CD8-positive, alpha-beta memory T cell (primary cell): Measurements from ENCODE around the gene AMT. TPM values are rescaled to one million over a fixed set of nuclear protein-coding genes. Genes with fewer than 3 reads are reported as not detected.

Experiments
- CTCF ChIA-PET: fragments of 350-600 bp; sonication (Branson Sonifier 250); formaldehyde crosslinking; loops from one replicate; lab custom pipeline; 2021; ENCODE audit warnings: antibody characterized with exemption; lab: Charles Lee
- POLR2A ChIA-PET: fragments of 350-600 bp; sonication (Branson Sonifier 250); formaldehyde crosslinking; loops from one replicate; lab custom pipeline; 2021; ENCODE audit warnings: antibody characterized with exemption; lab: Charles Lee
- DNase-seq, 5 donors: peaks; one replicate each; pipeline versions ENCODE4 v3.0.0 to v3.0.0-alpha.2; 2020 to 2022; ENCODE audit warnings: mixed read lengths in 1 of 5
- H3K27ac ChIP-seq: one replicate; pipeline ENCODE4 v1.7.0; 2013; ENCODE audit warnings: low read depth, mild to moderate bottlenecking, low read length, moderate library complexity
- H3K27me3 ChIP-seq: 2 replicates; pipeline ENCODE4 v1.7.0; 2013; ENCODE audit warnings: low read length, mild to moderate bottlenecking; ENCODE audit not compliant: insufficient read depth, poor library complexity, severe bottlenecking
- H3K36me3 ChIP-seq: 2 replicates; pipeline ENCODE4 v1.7.0; 2013; ENCODE audit warnings: mild to moderate bottlenecking, low read length, moderate library complexity; ENCODE audit not compliant: insufficient read depth
- H3K4me1 ChIP-seq: 2 replicates; pipeline ENCODE4 v1.7.0; 2013; ENCODE audit warnings: mild to moderate bottlenecking, low read length, moderate library complexity; ENCODE audit not compliant: insufficient read depth
- H3K4me3 ChIP-seq: 2 replicates; pipeline ENCODE4 v1.7.0; 2013; ENCODE audit warnings: mild to moderate bottlenecking, low read length
- H3K9me3 ChIP-seq: 2 replicates; pipeline ENCODE4 v1.7.0; 2013; ENCODE audit warnings: mild to moderate bottlenecking, low read length
- H3K27ac Mint-ChIP-seq, 8 donors: one replicate each; pipeline ENCODE4 v1.8.0; 2020 to 2021; ENCODE audit warnings: mixed read lengths in 8 of 8, mild to moderate bottlenecking in 6 of 8, inconsistent platforms in 3 of 8, moderate library complexity in 3 of 8
- H3K27me3 Mint-ChIP-seq, 2 donors: one replicate each; pipeline ENCODE4 v1.8.0; 2020 to 2021; ENCODE audit warnings: mixed read lengths in 2 of 2, mild to moderate bottlenecking in 1 of 2, moderate library complexity in 1 of 2
- H3K36me3 Mint-ChIP-seq, 3 donors: one replicate each; pipeline ENCODE4 v1.8.0; 2020 to 2021; ENCODE audit warnings: mixed read lengths in 3 of 3, inconsistent platforms in 1 of 3, mild to moderate bottlenecking in 1 of 3
- H3K4me1 Mint-ChIP-seq, 3 donors: one replicate each; pipeline ENCODE4 v1.8.0; 2020 to 2021; ENCODE audit warnings: mixed read lengths in 3 of 3, inconsistent platforms in 1 of 3, mild to moderate bottlenecking in 1 of 3
- H3K4me3 Mint-ChIP-seq, 7 donors: one replicate each; pipeline ENCODE4 v1.8.0; 2020 to 2021; ENCODE audit warnings: mixed read lengths in 7 of 7, mild to moderate bottlenecking in 6 of 7, moderate library complexity in 4 of 7, inconsistent platforms in 2 of 7
- H3K9me3 Mint-ChIP-seq, 5 donors: one replicate each; pipeline ENCODE4 v1.8.0; 2020 to 2022; ENCODE audit warnings: mixed read lengths in 5 of 5, mild to moderate bottlenecking in 3 of 5, moderate library complexity in 2 of 5, inconsistent platforms in 1 of 5
- polyA plus RNA-seq: library from polyadenylated mRNA; unstranded; fragments of 300-500 nt; fragmentation: Illumina TruSeq; gene quantifications from one replicate; pipeline ENCODE4 v1.2.3, GENCODE V29; 2021
- total RNA-seq, 2 experiments: library from RNA; stranded (reverse); gene quantifications; one replicate each; pipeline ENCODE4 v1.2.3, GENCODE V29; 2021

The AMT gene
- total and polyA plus RNA-seq, 3 experiments from 2014 or later: 0.62 to 1.6 (median 1.3) TPM

DNA sequence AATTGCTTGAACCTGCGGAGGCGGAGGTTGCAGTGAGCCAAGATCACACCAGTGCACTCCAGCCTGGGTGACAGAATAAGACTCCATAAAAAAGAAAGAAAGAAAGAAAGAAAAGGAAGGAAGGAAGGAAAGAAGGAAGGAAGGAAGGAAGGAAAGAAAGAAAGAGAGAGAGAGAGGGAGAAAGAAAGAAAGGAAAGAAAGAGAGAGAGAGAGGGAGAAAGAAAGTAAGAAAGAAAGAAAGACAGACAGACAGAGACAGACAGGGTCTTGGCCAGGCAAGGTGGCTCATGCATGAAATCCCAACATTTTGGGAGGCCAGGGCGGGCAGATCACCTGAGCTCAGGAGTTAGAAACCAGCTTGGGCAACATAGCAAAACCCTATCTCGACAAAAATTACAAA, 31.3 kb upstream of the AMT start:
- CTCF ChIA-PET: interaction anchor here (0.9 to 2.6 kb wide), 3 partner anchors 14 to 114 kb away, joined by 4 to 11 read pairs (median 4); partner anchors contain the start of gene USP4
- no peaks in the 10 kb centered on the region for H3K27me3 ChIP-seq
- no peak overlapping the region for H3K27ac ChIP-seq
- no peak for DNase-seq
- Mint-ChIP-seq H3K4me1 (peaks cover 4 to 5% (median 4%) of the 10 kb centered on the region in 3 donors), H3K4me3 (no peak overlapping the region), H3K9me3 (no peaks in the 10 kb centered on the region), H3K36me3 (no peaks in the 10 kb centered on the region), H3K27me3 (no peaks in the 10 kb centered on the region), H3K27ac (peak overlapping the region in 1 of 8 donors; percentile 4)
- no peaks in the 10 kb centered on the region for H3K4me1 ChIP-seq
- no peak overlapping the region for H3K4me3 ChIP-seq
- H3K9me3 ChIP-seq: no peaks in the 10 kb centered on the region
- POLR2A ChIA-PET: interaction anchor here (0.9 kb wide), 1 partner anchor 16 kb away, joined by 4 read pairs; no protein-coding TSS in a partner anchor
- H3K36me3 ChIP-seq: no peaks in the 10 kb centered on the region

DNA sequence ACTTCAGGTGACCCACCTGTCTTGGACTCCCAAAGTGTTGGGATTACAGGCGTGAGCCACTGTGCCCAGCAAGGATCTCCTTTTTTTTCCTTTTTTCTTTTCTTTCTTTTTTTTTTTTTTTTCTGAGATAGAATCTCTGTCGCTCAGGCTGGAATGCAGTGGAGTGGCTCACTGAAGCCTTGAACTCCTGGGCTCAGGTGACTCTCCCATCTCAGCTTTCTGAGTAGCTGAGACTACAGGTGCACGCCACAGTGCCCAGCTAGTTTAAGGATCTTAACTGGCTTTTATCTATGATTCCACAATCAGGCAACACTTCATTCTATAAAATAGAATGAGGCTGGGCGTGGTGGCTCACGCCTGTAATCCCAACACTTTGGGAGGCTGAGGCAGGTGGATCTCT, 23.1 kb upstream of the AMT start:
- H3K36me3 Mint-ChIP-seq: no peaks in the 10 kb centered on the region
- H3K4me3 Mint-ChIP-seq: no peak overlapping the region
- no peaks in the 10 kb centered on the region for H3K27me3 ChIP-seq
- H3K4me1 ChIP-seq: peaks cover 20% of the 10 kb centered on the region
- H3K4me1 Mint-ChIP-seq: peaks cover 10 to 18% (median 12%) of the 10 kb centered on the region in 3 donors
- H3K9me3 Mint-ChIP-seq: no peaks in the 10 kb centered on the region
- H3K4me3 ChIP-seq: no peak overlapping the region
- no peaks in the 10 kb centered on the region for H3K9me3 ChIP-seq
- POLR2A ChIA-PET: interaction anchor here (0.6 kb wide), 1 partner anchor 304 kb away, joined by 6 read pairs; no protein-coding TSS in a partner anchor
- H3K36me3 ChIP-seq: no peaks in the 10 kb centered on the region
- H3K27me3 Mint-ChIP-seq: no peaks in the 10 kb centered on the region
- H3K27ac Mint-ChIP-seq: peak overlapping the region in 3 of 8 donors; percentile 35 to 95 (median 60)
- CTCF ChIA-PET: interaction anchor here (0.6 to 3.1 kb wide), 5 partner anchors 30 to 274 kb away, joined by 3 to 27 read pairs (median 4); partner anchors contain the start of genes KLHDC8B and USP4
- DNase-seq: no peak
- H3K27ac ChIP-seq: no peak overlapping the region

DNA sequence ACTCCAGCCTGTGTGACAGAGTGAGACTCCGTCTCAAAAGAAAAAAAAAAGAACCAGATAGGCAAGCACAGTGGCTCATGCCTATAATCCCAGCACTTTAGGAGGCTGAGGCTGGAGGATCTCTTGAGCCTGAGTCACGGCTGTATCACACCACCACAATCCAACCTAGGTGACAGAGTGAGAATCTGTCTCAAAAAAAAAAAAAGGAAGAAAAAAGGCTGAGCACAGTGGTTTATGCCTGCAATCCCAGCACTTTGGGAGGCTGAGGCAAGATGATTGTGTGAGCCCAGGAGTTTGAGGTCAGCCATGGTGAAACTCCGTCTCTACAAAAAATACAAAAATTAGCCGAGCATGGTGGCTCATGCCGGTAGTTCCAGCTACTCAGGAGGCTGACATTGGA, 12.5 kb upstream of the AMT start:
- no peak for DNase-seq
- no peak overlapping the region for H3K4me3 Mint-ChIP-seq
- no peak overlapping the region for H3K27ac Mint-ChIP-seq
- Histone ChIP-seq H3K9me3 (no peaks in the 10 kb centered on the region), H3K4me3 (no peak overlapping the region), H3K4me1 (no peaks in the 10 kb centered on the region), H3K36me3 (no peaks in the 10 kb centered on the region), H3K27me3 (no peaks in the 10 kb centered on the region), H3K27ac (no peak overlapping the region)
- CTCF ChIA-PET: no interaction called here
- no peaks in the 10 kb centered on the region for H3K36me3 Mint-ChIP-seq
- H3K4me1 Mint-ChIP-seq: peaks cover under 1 to 4% (median 2%) of the 10 kb centered on the region in 3 donors
- H3K9me3 Mint-ChIP-seq: no peaks in the 10 kb centered on the region
- H3K27me3 Mint-ChIP-seq: no peaks in the 10 kb centered on the region
- POLR2A ChIA-PET: interaction anchor here (0.6 kb wide), 1 partner anchor 360 kb away, joined by 6 read pairs; no protein-coding TSS in a partner anchor

DNA sequence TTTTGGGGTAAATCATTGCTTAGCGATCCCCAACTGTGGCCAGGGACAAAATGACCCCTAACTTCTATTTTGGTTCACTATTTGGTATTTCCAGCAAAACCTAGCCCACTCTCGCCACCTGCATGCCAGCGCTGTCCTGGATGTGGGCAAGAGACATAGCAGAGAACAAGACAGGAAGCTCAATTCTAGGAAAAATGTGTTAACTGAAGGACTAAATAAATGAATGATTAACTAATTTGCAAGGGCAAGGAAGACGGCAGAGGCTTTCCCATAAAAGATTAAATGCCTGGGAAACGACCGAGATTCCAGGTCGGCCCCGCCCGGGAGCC, 6.4 kb upstream of the AMT start:
- Mint-ChIP-seq H3K27ac (peak overlapping the region in 7 of 8 donors; percentile 59 to 98 (median 95)), H3K9me3 (no peaks in the 10 kb centered on the region), H3K4me1 (peaks cover 14 to 32% (median 28%) of the 10 kb centered on the region in 3 donors), H3K36me3 (peaks cover 0 to 24% (median 5%) of the 10 kb centered on the region in 3 donors), H3K27me3 (no peaks in the 10 kb centered on the region), H3K4me3 (peak overlapping the region; percentile 89 to 99 (median 96))
- no peak for DNase-seq
- Histone ChIP-seq H3K36me3 (no peaks in the 10 kb centered on the region), H3K4me1 (peaks cover 4% of the 10 kb centered on the region), H3K4me3 (peak overlapping the region; percentile 83), H3K9me3 (no peaks in the 10 kb centered on the region), H3K27ac (peak overlapping the region; percentile 87), H3K27me3 (no peaks in the 10 kb centered on the region)
- ChIA-PET CTCF (interaction anchor here (0.8 to 3.0 kb wide), 4 partner anchors 13 to 89 kb away, joined by 3 to 13 read pairs (median 8); partner anchors contain the start of genes TCTA and USP4), POLR2A (interaction anchor here (0.5 to 2.2 kb wide), 9 partner anchors 10 to 89 kb away, joined by 3 to 40 read pairs (median 7); partner anchors contain the start of genes DAG1, GPX1, RHOA and TCTA)

DNA sequence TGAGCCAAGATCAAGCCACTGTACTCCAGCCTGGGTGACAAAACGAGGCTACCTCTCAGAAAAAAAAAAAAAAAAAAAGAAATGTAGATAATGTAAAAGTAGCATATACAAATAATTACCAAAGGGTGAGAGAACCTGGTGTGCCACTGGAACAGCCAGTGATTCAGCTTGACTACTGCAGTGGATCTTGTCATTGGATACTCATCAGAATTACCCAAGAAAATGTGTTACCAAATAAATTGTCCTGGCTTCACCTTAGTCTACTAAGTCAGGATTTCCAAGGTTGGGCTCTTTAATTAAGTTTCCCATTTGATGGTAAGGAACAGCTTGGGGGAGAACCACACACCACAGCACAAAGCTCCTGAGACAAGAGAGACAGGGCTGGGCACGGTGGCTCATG, 5.3 kb upstream of the AMT start:
- H3K27me3 ChIP-seq: no peaks in the 10 kb centered on the region
- H3K27ac ChIP-seq: no peak overlapping the region
- H3K9me3 ChIP-seq: no peaks in the 10 kb centered on the region
- H3K4me1 Mint-ChIP-seq: peaks cover 14 to 32% (median 28%) of the 10 kb centered on the region in 3 donors
- H3K36me3 ChIP-seq: no peaks in the 10 kb centered on the region
- H3K27me3 Mint-ChIP-seq: no peaks in the 10 kb centered on the region
- no peak for DNase-seq
- no peak overlapping the region for H3K4me3 ChIP-seq
- peaks cover 0 to 32% (median 8%) of the 10 kb centered on the region in 3 donors for H3K36me3 Mint-ChIP-seq
- CTCF ChIA-PET: interaction anchor here (0.8 to 1.0 kb wide), 3 partner anchors 11 to 87 kb away, joined by 3 read pairs; partner anchors contain the start of gene USP4
- H3K4me3 Mint-ChIP-seq: peak overlapping the region; percentile 89 to 99 (median 96)
- no peaks in the 10 kb centered on the region for H3K9me3 Mint-ChIP-seq
- H3K27ac Mint-ChIP-seq: peak overlapping the region in 3 of 8 donors; percentile 10 to 61 (median 20)
- POLR2A ChIA-PET: no interaction called here
- H3K4me1 ChIP-seq: peaks cover 4% of the 10 kb centered on the region

DNA sequence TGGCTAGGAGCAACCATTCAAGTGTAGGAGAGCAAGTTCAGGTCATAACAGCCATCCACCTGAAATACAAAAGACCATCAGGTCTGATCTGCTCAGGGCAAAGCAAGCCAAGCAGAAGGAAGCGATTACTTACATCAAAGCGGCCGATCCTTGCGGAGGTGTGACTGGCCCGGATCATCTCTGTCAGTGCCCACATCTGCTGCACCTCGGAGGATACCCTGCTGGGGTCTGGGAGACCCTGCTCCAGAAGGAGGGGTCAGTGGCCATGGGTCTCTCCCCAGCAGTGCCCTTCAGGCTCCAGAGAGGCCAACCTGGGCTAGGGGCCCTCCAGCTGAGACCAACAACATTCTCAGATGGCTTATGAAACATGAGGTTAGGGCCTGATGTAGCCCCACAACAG, 2.5 kb upstream of the AMT start:
- no peak overlapping the region for H3K4me3 ChIP-seq
- no peaks in the 10 kb centered on the region for H3K36me3 ChIP-seq
- Mint-ChIP-seq H3K9me3 (no peaks in the 10 kb centered on the region), H3K4me3 (peak overlapping the region in 1 of 7 donors; percentile 65), H3K27me3 (no peaks in the 10 kb centered on the region), H3K27ac (peak overlapping the region in 5 of 8 donors; percentile 12 to 71 (median 21)), H3K36me3 (peaks cover 0 to 38% (median 9%) of the 10 kb centered on the region in 3 donors), H3K4me1 (peaks cover 20 to 43% (median 37%) of the 10 kb centered on the region in 3 donors)
- POLR2A ChIA-PET: interaction anchor here (0.6 to 1.1 kb wide), 2 partner anchors 13 to 79 kb away, joined by 4 to 6 read pairs; partner anchors contain the start of genes RHOA and TCTA
- CTCF ChIA-PET: no interaction called here
- no peaks in the 10 kb centered on the region for H3K9me3 ChIP-seq
- no peak overlapping the region for H3K27ac ChIP-seq
- H3K27me3 ChIP-seq: no peaks in the 10 kb centered on the region
- H3K4me1 ChIP-seq: peaks cover 4% of the 10 kb centered on the region
- no peak for DNase-seq

DNA sequence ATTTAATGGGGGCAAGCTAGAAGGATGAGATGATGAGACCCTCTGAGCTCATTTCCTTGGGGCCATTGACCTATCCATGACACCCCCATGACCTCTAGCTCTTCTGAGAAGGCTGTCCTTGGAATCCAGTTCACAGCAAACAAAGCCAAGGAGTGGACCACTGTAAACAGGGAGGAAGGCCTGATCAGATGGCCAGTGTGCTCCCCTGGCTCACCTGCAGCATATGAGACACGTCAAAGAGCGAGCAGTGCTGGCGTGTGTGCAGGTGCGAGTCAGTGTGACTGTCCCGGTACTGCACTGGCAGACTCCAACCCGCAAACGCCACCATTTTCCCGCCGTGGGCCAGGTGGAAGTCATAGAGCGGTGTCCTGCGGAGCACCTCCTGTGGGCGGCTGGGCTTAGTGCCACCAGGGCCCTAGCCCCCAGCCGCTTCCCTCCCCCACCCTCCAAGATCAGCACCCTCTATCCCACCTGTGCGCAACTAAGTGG, 339 bp downstream of the AMT start:
- DNase-seq: no peak
- Histone ChIP-seq H3K27ac (no peak overlapping the region), H3K9me3 (no peaks in the 10 kb centered on the region), H3K36me3 (peaks cover 8% of the 10 kb centered on the region), H3K4me1 (peaks cover 17% of the 10 kb centered on the region), H3K27me3 (no peaks in the 10 kb centered on the region), H3K4me3 (no peak overlapping the region)
- CTCF ChIA-PET: interaction anchor here (1.0 kb wide), 1 partner anchor 82 kb away, joined by 3 read pairs; the partner anchor contains the start of gene USP4
- POLR2A ChIA-PET: no interaction called here
- no peaks in the 10 kb centered on the region for H3K9me3 Mint-ChIP-seq
- peaks cover 0 to 47% (median 9%) of the 10 kb centered on the region in 3 donors for H3K36me3 Mint-ChIP-seq
- peaks cover 30 to 59% (median 43%) of the 10 kb centered on the region in 3 donors for H3K4me1 Mint-ChIP-seq
- H3K27me3 Mint-ChIP-seq: peaks cover 0 to 1% of the 10 kb centered on the region in 2 donors
- H3K27ac Mint-ChIP-seq: peak overlapping the region in 1 of 8 donors; percentile 12
- no peak overlapping the region for H3K4me3 Mint-ChIP-seq
